Gastrocnemius medialis (tissue), 4 donors: ENCODE results near the gene FDPS.

ENCODE experiments used
- CTCF ChIP-seq, 5 experiments: fragments of 450-650 bp in 3 of 5; fragments of 200-600 bp in 2 of 5; sonication (generic) in 2 of 5; IDR thresholded peaks in 4 of 5; conservative IDR thresholded peaks in 1 of 5; 1 replicate in 4 of 5; 2 replicates in 1 of 5; pipeline ENCODE4 v1.5.1; 2016 to 2019; ENCODE audit warnings: antibody characterized with exemption in 5 of 5, mild to moderate bottlenecking in 3 of 5, moderate library complexity in 3 of 5
- POLR2A ChIP-seq, 2 donors: fragments of 450-650 bp; IDR thresholded peaks; one replicate each; pipeline ENCODE4 v1.6.1; 2017; ENCODE audit warnings: antibody characterized with exemption in 2 of 2, mild to moderate bottlenecking in 2 of 2, moderate library complexity in 2 of 2

DNA sequence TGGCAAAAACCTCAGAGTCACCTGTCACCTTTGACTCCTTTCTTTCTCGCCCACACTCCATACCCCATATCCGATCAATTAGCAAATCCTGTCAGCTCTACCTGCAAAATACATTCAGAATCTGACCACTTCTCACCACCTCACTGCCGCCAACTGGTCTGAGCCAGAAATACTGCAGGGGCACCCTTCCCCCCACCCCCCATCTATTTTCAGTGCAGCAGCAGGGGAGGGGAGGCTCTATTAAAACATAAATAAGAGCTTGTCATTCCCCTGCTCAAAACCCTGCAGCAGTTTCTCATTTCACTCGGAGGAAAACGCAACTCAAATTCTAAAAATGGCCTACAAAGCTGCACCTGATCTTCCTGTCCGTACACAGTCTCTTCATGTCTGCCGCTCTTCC lies 11.3 kb upstream of the FDPS start:
- TF ChIP-seq CTCF (IDR thresholded peaks at IDR 0.05 in 4 of 5, conservative IDR thresholded peaks at IDR 0.05 in 1 of 5) (no peak), POLR2A (IDR thresholded peaks at IDR 0.05) (no peak)
